A549 treated with GW870086 at 1 μM for 4 hours (cell line): ENCODE results near the gene SF3B4. TPM values are rescaled to one million over a fixed set of nuclear protein-coding genes. Genes with fewer than 3 reads are reported as not detected.

Source experiments
- total RNA-seq: library from RNA; stranded (reverse); fragments of 200-300 nt; extraction: Qiagen RNA extraction; gene quantifications from 5 replicates; pipeline ENCODE4 v1.2.3, GENCODE V29; 2022; ENCODE audit warnings: low read depth

The SF3B4 gene
- total RNA-seq = 119 to 144 TPM (median 123 TPM) in 5 replicates

GRCh38 chr1:149927563-149928400 is at the start of gene SF3B4:
Gene SF3B4 (minus strand): TSS chr1:149927803. CDS start chr1:149927759, 44 bp downstream.

GRCh38 chr1:149936170-149936991 is 8.8 kb upstream of the SF3B4 start, which contains the start of gene MTMR11:
Gene MTMR11 (minus strand): TSS chr1:149936879. CDS start chr1:149936647, 232 bp downstream.

GRCh38 chr1:149917571-149918144 is 9.9 kb downstream of the SF3B4 start, which contains the start of gene SV2A:
Gene SV2A (minus strand): TSS chr1:149917844. CDS start chr1:149913840, 4,004 bp downstream.

GRCh38 chr1:149899460-149900284 is 27.9 kb downstream of the SF3B4 start, which contains the start of gene BOLA1:
Gene BOLA1 (plus strand): TSS chr1:149899568. CDS start chr1:149900060, 492 bp downstream.

Other genes starting within 250 kb of the SF3B4 start
- gene FCGR1A, start 145.1 kb downstream of the SF3B4 start, total RNA-seq = not detected in 5 replicates
- gene BOLA1, start 28.2 kb downstream of the SF3B4 start, total RNA-seq = 16.3 to 24.2 TPM (median 23.3 TPM) in 5 replicates
- gene SV2A, start 10.0 kb downstream of the SF3B4 start, total RNA-seq = 0.08 to 0.12 TPM (median 0.10 TPM) in 5 replicates
- gene MTMR11, start 9.1 kb upstream of the SF3B4 start, total RNA-seq = 5.1 to 8.3 TPM (median 7.0 TPM) in 5 replicates
- gene OTUD7B, start 82.9 kb upstream of the SF3B4 start, total RNA-seq = 8.3 to 12.6 TPM (median 12.3 TPM) in 5 replicates
- 15.8 to 17.3 TPM (median 15.9 TPM) in 5 replicates for gene VPS45, start 140.0 kb upstream of the SF3B4 start, total RNA-seq
- 6.3 to 7.8 TPM (median 6.8 TPM) in 5 replicates for gene PLEKHO1, start 222.1 kb upstream of the SF3B4 start, total RNA-seq